ENCODE measurements around the gene MAP3K1. TPM values are rescaled to one million over a fixed set of nuclear protein-coding genes. Genes with fewer than 3 reads are reported as not detected.
A peak's percentile ranks its signal among the peaks of the same experiment; 100 is the strongest.

MAP3K1 gene
- total RNA-seq, 3 donors from 2014 or later: 11.1 to 12.2 (median 11.5) TPM

GRCh38 chr5:56922922-56923321, 107.6 kb downstream of the MAP3K1 start:
- no peak for DNase-seq
- no peak for ATAC-seq
- Histone ChIP-seq H3K9me3 (no peaks in the 10 kb centered on the region), H3K36me3 (ENCODE audit: low read depth) (no peaks in the 10 kb centered on the region), H3K4me1 (ENCODE audit: low read depth) (no peaks in the 10 kb centered on the region), H3K4me3 (no peak overlapping the region)
- intact Hi-C loops (cut with DNase I, micrococcal nuclease): no loop called here
- TF ChIP-seq CTCF (IDR thresholded peaks at IDR 0.05): no peak

GRCh38 chr5:56934325-56934724, 119.0 kb downstream of the MAP3K1 start:
- Histone ChIP-seq H3K36me3 (ENCODE audit: low read depth) (peaks cover 10% of the 10 kb centered on the region), H3K9me3 (no peaks in the 10 kb centered on the region), H3K4me1 (ENCODE audit: low read depth) (no peaks in the 10 kb centered on the region), H3K4me3 (no peak overlapping the region)
- ATAC-seq: no peak
- intact Hi-C loops (cut with DNase I, micrococcal nuclease): no loop called here
- no peak for DNase-seq
- TF ChIP-seq CTCF (IDR thresholded peaks at IDR 0.05): no peak

GRCh38 chr5:56938858-56939257, 123.5 kb downstream of the MAP3K1 start:
- H3K9me3 ChIP-seq: no peaks in the 10 kb centered on the region
- intact Hi-C loops (cut with DNase I, micrococcal nuclease): no loop called here
- ATAC-seq (peak; percentile 55), DNase-seq (no peak)
- no peak for TF ChIP-seq CTCF (IDR thresholded peaks at IDR 0.05)
- no peak overlapping the region for H3K4me3 ChIP-seq
- H3K4me1 ChIP-seq (ENCODE audit: low read depth): no peaks in the 10 kb centered on the region
- peaks cover 10% of the 10 kb centered on the region for H3K36me3 ChIP-seq (ENCODE audit: low read depth)

- no peak for TF ChIP-seq CTCF (IDR thresholded peaks at IDR 0.05)
- DNase-seq (no peak), ATAC-seq (no peak)
- intact Hi-C loops (cut with DNase I, micrococcal nuclease): no loop called here
- H3K36me3 ChIP-seq (ENCODE audit: low read depth): peaks cover 10% of the 10 kb centered on the region
- no peak overlapping the region for H3K4me3 ChIP-seq
- H3K9me3 ChIP-seq: no peaks in the 10 kb centered on the region
- H3K4me1 ChIP-seq (ENCODE audit: low read depth): no peaks in the 10 kb centered on the region
These were observed 126.6 kb downstream of the MAP3K1 start for GRCh38 chr5:56941981-56942380.

Other genes with a start within 250 kb of the MAP3K1 start
- gene SETD9, start 94.0 kb downstream of the MAP3K1 start, total RNA-seq: 10 to 100 TPM; 11.1 to 23.8 (median 18.9) TPM
- gene MIER3, start 136.6 kb downstream of the MAP3K1 start, total RNA-seq: 100 to 1,000 TPM in 2 of 3 donors, 10 to 100 TPM in 1; 95.6 to 171 (median 100) TPM